ENCODE results near the gene TTC7B.

The TTC7B gene

DNA sequence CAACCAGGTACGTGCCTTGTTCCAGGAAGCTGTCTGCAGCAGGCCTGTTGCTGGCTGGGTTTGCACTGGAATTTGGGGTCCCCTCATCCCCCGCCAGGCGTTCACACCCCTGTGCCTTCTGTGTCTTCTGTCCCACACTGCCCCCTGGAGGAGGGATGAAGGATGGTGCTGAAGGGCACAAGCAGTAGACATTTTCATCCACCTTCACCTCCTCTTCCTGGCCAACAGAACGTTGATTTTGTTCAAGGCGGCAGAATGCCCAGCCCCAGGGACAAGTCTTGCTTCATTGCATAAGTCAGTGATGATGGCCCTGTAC is 297.3 kb downstream of the TTC7B start:
- DNase-seq, result no peak

DNA sequence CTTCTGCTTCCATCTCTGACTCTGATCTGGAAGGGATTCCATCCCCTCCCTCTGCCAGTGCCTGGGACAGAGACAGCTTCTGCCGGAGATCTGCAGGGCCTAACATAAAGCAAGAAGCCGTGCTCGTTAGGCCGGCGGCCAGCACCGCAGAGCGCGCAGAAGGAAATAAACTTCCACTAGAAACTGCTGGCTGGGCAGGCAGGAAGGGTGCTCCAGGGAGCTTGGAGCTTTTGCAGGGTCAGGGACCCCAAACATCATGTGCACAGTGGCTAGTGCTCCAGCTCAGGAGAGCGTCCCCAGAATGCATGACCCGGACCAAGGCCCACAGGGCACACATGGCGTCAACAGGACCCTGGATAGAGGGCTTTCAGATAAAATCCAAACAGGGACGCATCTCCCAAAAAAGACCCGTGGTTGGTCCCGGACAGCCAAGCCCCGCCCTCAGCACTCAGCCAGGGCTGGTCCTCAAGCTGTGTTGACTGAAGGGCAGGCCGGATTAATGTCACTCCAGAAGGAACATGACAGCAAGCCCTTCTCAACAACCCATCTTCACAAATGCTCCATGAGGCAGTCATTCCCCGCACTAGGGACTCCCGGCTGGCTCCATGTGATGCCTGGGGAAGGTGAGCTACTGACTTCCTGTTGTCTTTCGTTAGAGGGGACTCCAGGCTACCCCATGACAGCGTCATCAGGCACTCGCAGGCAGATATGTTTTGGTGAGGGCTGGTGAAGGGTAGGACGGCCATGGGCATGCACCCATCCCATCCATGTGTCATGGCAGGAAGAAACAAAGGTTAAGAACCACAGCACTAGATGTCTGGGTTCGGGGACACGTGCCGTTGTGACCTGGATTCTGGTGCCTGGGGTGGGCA is 297.9 kb downstream of the TTC7B start:
- no peak for DNase-seq

DNA sequence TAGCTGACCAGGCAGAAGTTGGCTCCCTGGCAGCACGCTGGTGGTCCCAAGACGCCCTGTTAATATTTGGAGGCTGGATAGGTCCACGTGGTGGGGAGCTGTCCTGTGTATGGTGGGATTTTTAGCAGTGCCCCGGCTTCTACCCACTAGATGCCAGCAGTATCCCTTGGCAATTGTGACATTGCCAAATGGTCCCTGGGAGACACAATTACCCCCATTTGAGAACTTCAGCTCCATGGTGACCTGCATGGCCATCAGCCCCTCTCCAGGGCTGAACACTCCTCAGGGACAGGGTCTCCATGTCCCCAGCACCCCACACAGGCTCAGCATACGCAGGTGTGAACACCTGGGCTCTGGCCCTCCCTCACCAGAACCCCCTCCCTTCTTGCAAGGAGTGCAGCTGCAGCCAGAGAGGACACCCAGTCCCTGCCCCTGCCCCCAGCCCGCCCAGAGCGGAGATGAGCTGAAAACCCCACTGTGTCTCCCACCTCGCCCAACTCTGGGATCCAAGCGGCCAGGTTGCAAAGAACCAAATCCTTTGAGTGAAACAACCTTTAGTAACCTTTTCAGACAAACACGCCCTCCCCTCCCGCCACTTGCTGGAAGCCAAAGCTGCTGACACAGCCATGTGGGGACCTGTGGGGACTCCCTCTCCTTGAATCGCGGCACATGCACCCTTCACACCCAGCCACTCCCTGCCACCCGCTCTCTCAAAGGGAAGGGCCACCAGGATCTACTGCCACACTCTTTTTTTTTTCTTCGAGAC is 299.0 kb downstream of the TTC7B start:
- DNase-seq, result no peak

DNA sequence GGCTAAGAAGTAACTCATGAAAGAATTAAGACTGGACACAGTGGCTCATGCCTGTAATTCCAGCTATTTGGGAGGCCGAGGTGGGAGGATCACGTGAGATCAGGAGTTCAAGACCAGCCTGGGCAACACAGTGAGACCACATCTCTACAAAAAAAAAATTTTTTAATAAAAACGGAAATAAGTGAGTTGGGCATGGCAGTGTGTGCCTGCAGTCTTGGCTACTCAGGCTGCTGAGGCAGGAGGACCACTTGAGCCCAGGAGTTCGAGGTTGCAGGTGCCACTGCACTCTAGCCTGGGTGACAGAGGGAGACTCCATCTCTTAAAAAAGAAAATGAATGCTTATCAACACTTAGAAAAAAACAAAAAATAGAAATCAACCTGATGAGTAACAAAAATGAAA is 301.7 kb downstream of the TTC7B start:
- no peak for DNase-seq

DNA sequence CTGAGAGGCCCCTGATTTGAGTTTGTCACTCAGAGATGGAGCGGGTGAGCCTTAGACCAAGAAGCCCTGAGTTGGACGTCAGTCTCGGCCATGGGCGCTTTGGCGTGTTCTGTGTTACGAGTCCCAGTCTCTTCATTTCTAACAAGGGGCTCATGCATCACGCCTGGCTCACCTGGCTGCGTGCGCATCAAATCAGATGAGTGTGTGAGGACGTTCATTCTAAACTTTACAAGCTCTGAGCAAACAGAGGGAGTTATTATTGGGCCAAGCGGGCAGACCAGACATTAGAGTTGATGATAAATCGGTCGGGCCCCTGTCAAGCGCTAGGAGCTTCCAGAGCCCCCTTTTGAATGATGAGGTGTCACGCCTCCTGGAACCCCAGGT is 302.2 kb downstream of the TTC7B start:
- DNase-seq, result no peak

DNA sequence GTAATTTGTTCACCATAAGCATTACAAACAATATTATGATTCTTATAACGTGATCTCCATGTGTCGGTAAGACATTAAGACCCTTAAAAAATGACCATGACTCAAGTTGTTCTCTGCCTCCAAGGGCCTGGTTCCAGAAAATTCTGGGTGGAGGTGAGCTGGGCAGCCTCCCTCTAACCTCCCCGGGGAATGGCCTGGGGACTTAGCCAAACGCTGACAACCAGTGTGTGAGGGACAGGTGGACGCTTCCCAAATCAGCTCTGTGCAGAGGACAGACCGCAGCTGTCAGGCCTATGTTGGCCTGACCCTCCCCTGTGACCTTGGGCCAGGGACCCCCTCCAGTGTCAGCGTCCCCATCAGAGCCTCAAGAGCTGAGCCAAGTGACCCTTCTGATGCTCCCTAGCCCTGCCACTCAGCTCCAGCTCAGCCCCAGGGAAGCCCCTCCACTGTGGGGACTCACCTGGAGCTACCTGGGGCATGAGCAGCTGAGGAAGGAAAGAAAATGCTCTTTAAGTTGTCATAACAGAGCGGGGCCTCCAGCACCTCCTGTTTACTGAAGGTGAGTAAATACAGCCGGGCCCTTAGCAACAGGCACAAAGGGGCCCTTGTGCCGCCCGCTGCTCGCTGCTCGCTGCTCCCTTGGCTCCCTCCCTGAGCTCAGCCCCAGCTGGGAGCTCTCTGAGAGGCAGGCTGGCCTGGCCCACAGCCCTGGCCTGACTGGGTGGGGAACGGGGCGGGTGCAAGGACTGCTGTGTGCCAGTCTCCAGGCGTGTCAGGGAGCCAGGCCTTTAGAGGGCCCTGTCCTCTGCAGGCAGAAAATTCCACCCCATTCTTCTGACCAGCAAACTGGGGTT is 302.8 kb downstream of the TTC7B start:
- DNase-seq, result peak; percentile 69

DNA sequence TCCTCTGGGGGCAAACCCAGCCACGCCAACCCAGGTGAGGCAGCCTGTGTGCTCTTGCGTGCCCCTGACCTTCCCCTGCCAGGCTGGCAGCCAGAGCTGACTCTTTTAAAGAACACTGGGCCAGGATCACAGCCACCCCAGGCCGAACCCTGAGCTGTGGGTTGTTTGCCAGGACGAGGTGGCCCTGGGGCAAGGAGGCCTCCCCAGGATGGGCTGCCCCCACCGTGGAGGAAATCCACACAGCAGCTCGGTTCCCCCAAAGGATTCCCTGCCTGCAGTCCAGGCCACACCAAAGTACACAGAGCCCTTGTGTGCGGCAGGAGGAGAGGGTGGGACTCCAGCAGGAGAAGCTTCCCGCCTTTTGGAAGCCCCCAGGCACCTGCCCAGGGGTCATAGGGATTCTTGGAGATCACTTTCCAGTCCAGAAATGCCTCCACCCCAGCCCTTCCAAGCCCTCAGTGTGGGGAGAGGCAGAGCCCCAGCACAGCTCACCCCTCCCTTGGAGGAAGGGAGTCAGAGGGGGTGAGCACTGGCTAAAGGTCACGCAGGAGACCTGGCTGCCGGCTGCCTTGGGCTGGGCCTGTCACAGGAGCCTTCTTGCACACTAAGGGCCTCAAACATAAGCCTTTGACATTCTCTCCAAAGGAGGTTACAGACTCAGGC is 303.8 kb downstream of the TTC7B start:
- DNase-seq, result no peak

DNA sequence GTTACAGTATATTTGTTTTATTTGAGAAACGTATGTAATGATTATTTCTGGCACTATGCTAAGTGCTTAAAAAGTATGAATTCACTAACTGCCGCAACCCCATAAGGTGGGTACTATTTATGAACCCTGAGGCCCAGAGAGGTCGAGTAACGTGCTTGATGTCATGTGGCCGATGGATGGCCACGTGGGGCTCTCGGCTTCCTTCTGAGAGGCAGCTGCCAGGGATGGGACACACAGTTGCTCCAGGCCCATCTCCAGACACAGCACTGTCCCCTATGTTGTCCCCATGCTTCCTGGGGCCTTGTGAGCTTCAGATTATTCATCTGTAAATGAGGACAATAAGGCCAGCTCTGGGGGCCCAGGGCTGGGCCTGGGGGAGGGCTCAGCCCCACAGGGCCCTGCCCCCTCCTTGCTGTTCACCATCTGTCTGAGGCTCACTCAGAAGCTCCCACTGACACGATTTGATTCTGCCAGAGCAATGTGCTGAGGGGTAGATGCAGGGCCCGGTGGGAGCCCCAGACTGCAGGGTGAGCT is 304.4 kb downstream of the TTC7B start:
- DNase-seq, result peak; percentile 50

DNA sequence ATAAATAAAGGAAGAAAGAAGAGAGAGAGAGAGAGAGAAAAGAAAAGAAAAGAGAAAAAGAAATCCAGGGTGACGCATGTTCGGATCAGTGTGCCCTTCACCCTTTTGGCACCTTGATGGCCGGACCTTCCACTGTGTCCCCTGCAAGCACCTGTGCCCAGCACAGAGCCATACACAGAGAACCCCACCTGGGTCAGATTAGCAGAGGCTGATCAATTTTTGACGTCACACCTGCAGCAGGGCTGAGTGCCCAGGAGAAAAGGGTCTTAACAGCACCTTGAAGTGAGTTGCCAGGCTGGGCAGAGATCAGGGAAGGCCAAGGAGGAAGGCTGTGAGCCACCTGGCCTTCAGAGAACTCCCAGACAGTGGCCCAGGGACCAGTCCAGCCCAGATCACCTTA is 305.0 kb downstream of the TTC7B start:
- no peak for DNase-seq

DNA sequence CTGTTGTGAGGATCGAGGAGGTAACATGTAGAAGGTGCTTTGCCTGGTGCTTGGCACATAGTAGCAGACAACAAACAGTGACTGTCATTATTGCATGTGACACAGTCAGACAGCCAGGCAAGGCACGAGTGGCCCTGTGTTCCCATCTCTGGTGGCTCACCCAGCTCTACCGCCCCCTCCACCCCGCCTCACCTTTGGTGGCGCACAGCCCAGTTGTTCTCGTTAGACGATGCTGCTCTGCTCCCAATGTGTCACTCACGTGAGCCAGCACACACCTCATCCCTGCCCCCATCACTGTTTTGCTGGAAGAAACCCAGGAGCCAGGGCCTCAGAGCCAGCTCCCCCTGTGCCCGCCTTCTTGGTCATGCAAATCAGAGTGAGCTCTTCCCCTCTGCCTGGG is 306.1 kb downstream of the TTC7B start:
- DNase-seq, result no peak

DNA sequence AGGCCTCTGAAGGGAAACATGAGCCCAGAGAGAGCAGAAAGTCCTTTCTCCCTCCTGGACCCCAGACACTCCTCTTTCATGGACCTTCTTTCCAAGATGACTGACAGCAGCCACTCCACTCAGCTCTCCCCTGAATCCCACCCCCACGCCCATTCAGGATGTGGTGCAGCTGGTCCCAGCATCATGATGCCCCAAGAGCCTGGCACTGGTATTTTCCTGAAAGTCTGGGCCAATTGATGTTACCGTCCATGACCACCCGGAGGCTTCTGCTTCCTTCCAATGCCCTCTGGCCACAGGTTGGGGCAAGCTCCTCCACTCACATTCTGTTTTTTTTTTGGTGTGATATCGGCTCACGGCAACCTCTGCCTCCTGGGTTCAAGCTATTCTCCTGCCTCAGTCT is 306.8 kb downstream of the TTC7B start:
- DNase-seq, result no peak

DNA sequence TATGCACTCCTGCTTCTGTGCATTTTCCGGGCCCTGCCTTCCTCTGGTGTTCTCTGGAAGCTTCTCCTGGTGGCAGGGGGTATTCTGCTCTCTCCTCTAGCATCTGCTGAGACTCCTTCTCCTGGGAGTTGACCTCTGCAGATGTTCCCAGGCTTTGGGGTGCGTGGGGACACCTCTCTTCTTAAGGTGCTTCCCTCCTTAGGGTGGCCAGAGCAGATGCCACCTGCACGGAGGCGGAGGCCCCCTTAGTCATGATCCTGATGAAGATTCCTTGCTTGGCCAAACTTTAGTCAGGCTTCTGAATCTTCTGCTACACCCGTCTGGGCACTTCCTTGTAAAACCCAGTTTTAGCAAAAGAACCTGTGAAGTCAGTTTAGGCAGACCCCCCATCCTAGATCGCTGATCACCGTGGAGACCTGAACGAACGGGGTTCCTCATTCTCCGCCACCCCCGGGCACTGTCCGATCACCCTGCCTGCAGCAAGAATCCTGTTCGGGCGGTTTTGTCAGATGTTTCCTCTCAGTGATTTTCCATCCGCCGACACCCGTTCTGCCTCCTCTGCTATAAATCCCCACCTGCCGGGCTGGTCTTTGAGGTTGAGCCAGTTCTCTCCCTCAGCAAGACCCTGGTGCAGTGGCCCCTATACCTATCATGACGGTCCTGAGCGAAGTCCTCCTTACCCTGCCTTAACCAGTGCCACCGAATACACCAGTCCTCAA is 307.5 kb downstream of the TTC7B start:
- no peak for DNase-seq

DNA sequence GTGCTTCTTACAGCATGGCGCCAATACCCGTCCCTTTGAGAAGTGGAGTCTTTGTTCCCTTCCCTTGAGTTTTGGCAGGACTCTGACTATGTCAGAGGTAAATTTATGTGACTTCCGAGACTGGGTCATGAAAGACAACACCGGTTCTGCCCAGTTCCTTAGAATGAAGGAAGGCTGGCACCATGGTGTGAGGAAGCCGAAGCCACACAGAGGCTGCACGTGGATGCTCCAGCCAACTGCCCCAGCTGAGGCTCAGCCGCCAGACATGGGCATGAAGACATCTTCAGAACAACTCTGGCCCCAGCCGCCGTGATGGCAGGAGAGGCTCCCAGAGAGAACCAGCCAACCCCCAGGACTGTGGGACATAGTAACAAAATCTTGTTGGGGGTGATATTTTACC is 308.2 kb downstream of the TTC7B start:
- no peak for DNase-seq

DNA sequence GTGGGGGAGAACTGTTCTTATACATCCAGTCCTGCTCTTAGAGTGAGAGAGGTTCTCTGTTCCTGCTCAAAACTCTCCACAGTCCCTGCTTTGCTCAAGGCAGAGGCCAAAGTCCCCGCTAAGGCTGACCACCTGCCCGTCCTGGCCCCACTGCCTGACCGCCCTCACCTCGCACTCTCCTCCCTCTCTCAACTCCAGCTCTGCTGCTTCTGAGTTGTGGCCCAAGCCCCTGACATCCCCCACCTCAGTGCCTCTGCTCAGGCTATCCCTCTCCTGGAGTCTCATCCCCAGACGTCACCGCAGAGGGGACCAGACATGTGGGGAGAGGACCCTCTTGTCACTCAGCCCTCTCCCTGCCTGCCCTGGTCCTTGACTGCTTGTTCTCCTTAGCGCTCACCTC is 308.8 kb downstream of the TTC7B start:
- no peak for DNase-seq

DNA sequence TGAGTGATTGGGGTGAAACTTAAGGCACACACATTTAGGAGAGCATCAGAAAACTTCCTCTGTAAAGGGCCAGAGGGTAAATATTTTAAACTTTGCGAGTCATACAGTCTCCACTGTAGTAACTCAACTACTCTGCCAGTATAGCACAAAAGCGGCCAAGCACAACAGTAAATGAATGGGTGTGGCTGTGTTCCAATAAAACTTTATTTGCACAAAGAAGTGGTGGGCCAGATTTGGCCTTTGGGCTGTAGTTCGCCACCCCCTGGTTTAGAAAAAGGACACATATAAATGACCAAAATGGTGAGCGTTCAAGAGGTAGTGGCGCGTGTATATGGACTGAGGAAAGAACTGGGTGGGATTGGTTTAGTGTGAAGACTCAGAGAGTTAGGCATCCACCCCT is 309.5 kb downstream of the TTC7B start:
- no peak for DNase-seq

DNA sequence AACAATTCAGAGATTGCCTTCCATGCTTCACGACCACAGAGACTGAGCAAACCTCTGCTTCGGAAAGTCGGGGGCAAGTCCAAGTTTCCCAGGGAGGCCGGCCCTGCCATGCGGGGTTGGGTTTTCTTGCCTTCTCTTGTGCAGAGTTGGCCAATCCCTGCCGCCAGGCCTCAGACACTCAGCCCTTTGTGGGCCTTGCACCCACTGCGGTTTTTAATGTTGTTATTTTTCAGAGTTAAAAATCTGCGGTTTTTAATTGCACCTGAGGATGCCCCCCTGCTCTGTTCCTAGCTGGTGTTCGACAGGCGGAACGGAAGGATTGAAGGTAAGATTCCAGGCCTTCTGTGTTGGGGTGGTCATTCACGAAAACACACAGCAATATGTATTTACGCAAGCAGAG is 310.7 kb downstream of the TTC7B start:
- no peak for DNase-seq

DNA sequence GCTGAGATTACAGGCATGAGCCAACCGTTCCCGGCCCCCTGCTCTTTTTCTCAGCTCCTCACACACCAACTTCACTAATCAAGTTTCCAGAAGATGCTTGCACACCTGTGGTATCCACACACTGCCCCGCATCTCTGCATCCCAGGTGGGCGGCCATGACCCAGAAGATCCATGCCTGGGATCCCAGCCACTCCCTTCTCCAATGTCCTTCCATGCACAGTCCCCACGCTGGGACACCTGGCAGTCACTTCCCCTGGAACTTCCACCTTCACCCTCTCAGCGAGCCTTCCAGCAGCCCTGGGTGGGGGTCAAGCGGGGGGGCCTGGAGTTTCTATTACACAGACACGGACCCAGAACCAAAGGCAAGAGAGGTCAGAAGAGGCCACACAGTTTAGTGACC is 311.6 kb downstream of the TTC7B start:
- no peak for DNase-seq

DNA sequence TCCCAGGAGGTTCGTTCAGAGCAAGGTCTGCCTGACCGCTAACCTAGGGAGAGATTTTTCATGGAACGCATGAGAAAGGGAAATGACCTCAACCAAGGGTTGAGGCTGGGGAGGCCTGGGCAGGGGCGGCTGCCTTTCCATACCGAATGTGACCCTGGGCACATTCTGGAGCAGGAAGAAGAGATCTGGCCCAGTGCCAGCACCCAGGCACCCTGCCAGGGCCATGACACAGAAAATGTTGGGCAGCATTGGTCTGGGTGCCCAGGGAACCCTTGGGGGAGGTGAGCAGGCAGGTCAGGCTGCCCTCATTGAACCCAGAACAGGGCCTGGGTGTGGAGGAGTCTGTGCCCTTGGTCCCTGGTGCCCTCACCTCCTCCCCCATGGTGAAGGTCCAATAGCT is 312.6 kb downstream of the TTC7B start:
- no peak for DNase-seq

DNA sequence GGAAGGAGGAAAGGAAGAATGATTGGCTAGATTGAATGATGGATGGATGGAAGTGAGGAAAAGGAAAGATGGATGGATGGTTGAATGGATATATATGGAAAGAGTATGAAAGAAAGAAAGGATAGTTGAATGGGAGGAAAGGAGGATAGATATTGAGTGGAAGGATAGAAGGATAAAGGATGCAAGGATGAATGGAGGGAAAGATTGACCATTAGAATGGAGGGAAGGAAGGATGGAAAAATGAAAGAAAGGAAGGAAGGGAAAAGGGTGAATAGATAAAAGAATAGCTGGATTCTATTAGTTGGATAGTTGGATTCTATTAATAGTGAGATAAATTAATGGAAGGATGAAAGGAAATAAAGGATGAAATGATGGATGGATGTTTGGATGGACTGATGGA is 313.5 kb downstream of the TTC7B start:
- DNase-seq, result no peak

DNA sequence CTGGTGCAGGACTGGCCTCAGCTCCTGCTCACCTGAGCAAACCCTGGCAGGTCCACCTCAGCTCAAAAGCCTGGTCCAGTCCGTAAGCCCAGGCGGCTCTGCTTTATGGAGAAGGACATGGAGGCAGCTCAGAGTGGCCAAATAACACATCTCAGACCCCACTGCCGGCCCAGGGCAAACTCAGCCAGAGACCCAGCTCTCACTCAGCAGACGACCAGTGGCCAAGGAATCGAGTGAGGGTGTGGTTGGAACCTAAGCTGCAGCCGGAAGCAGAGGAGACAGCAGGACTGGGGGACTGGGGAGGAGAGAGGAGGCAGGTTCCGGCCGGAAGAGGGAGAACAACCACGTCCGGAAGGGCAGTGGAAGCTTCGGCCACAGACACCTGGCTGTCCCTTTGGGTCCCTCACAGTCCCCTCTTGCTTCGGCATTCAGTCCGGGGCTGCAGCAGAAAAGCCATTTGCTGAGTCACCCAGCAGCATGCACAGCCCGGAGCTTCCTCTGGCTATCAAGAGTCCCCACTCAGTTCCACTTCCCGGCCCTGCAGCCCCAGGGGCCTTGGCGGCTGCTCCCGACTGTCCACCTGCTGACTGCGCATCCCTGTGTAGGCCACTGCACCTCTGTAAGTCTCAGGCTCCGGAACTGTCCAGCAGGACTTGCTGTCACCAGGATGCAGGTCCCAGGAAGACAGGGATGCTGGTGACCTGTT is 315.4 kb downstream of the TTC7B start:
- DNase-seq, result no peak

DNA sequence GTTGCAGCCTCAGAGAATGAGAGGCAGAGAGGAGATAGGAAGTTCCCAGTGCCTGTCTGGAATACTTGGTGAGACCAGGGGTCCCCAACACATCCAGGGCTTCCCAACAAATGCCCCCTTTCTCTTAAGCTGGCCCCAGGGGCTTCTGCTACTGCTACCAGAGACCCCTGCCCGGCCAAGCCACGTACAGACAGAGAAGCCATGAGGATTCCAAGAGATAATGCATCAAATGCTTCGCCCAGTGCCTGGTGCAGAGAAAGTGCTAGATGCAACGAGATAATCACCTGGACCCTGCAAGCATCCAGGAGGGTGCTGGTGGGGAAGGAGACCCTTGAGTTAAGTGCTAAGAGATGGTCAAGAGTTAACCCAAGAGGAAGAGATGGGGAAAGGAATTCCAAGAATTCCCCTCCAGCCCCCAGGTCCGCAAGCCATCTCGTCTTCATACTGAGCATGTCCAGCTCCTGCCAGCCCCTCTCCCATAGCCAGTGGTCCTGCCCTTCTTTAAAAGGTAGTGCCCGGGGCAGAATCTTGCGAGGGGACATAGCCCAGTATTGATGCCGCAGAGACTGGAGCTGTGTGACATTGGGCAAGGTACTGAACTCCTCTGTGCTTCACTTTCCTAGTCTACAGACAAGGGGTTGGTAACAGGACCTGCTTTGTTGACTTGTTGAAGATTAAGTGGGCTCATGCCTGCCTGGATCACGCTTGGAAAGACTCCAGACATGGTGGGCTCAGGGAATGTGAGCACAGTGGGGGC is 316.1 kb downstream of the TTC7B start:
- DNase-seq, result no peak
